BJ (cell line): ENCODE measurements around the gene ARMC8. TPM values are rescaled to one million over a fixed set of nuclear protein-coding genes. Genes with fewer than 3 reads are reported as not detected.

Experiments used
- CTCF ChIA-PET: fragments of 350-600 bp; formaldehyde crosslinking; extraction: SDS; loops from one replicate; lab custom pipeline; 2021; ENCODE audit warnings: antibody characterized with exemption, inconsistent platforms; lab: Yijun Ruan, JAX
- POLR2A ChIA-PET: fragments of 300-600 bp; sonication (Branson Sonifier 250); formaldehyde crosslinking; extraction: SDS; loops from one replicate; lab custom pipeline; 2021; ENCODE audit warnings: antibody characterized with exemption; lab: Charles Lee
- DNase-seq: peaks from one replicate; pipeline ENCODE4 v3.0.0-alpha.2; 2011; ENCODE audit warnings: low read depth
- H3K27me3 ChIP-seq: 2 replicates; pipeline ENCODE4 v1.6.0; 2011; ENCODE audit warnings: low read length; ENCODE audit not compliant: control insufficient read depth, insufficient read depth
- H3K36me3 ChIP-seq: 2 replicates; pipeline ENCODE4 v1.5.1; 2011; ENCODE audit warnings: low read length; ENCODE audit not compliant: control insufficient read depth, insufficient read depth
- H3K4me3 ChIP-seq: 2 replicates; pipeline ENCODE4 v1.5.1; 2011; ENCODE audit warnings: low read depth, mild to moderate bottlenecking, control low read depth, low read length
- polyA plus RNA-seq: library from polyadenylated mRNA; depleted of rRNA; stranded (reverse); fragments of >200 nt; gene quantifications from 2 replicates; pipeline ENCODE4 v1.2.3, GENCODE V29; 2011
- TF ChIP-seq, protein P1 (sequence below): IDR thresholded peaks from 2 replicates; pipeline ENCODE4 v1.5.1; 2011; ENCODE audit warnings: low read depth, mild to moderate bottlenecking, control low read depth, inconsistent platforms, low read length, moderate library complexity; ENCODE audit not compliant: insufficient read depth

Gene ARMC8
- polyA plus RNA-seq, 1 experiment = 52.7 TPM

- peaks cover 6% of the 10 kb centered on the region for H3K36me3 ChIP-seq
- DNase-seq = no peak
- no peak overlapping the region for H3K4me3 ChIP-seq
- CTCF ChIA-PET = interaction anchor here (1.5 to 1.9 kb wide), 2 partner anchors 11 to 16 kb away, joined by 4 to 8 read pairs; no protein-coding TSS in a partner anchor
- POLR2A ChIA-PET = no interaction called here
- no peaks in the 10 kb centered on the region for H3K27me3 ChIP-seq
- TF ChIP-seq, protein P1, sequence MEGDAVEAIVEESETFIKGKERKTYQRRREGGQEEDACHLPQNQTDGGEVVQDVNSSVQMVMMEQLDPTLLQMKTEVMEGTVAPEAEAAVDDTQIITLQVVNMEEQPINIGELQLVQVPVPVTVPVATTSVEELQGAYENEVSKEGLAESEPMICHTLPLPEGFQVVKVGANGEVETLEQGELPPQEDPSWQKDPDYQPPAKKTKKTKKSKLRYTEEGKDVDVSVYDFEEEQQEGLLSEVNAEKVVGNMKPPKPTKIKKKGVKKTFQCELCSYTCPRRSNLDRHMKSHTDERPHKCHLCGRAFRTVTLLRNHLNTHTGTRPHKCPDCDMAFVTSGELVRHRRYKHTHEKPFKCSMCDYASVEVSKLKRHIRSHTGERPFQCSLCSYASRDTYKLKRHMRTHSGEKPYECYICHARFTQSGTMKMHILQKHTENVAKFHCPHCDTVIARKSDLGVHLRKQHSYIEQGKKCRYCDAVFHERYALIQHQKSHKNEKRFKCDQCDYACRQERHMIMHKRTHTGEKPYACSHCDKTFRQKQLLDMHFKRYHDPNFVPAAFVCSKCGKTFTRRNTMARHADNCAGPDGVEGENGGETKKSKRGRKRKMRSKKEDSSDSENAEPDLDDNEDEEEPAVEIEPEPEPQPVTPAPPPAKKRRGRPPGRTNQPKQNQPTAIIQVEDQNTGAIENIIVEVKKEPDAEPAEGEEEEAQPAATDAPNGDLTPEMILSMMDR = no peak
Measured at GRCh38 chr3:138219255-138219654, 32.2 kb downstream of the ARMC8 start.

- DNase-seq = no peak
- H3K27me3 ChIP-seq = no peaks in the 10 kb centered on the region
- CTCF ChIA-PET = no interaction called here
- POLR2A ChIA-PET = no interaction called here
- TF ChIP-seq, protein P1 = no peak
- H3K4me3 ChIP-seq = no peak overlapping the region
- H3K36me3 ChIP-seq = peaks cover 7% of the 10 kb centered on the region
Measured at GRCh38 chr3:138220242-138220641, 33.1 kb downstream of the ARMC8 start.

DNA sequence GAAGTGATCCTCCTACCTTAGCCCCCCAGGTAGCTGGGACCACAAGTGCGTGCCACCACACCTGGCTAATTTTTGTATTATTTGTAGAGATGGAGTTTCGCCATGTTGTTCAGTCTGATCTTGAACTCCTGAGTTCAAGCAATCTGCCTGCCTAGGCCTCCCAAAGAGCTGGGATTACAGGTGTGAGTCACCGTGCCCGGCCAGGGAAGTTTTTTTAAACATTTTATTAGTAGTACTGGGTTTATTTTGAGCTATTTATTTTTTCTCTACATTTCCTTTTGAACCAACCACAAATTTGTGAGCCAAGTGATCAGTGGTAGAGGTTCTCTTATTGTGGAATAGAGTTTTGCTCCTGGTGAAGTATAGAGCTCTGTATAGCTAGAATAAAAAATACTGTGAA lies 33.7 kb downstream of the ARMC8 start:
- CTCF ChIA-PET = no interaction called here
- Histone ChIP-seq H3K4me3 (no peak overlapping the region), H3K36me3 (peaks cover 7% of the 10 kb centered on the region), H3K27me3 (no peaks in the 10 kb centered on the region)
- TF ChIP-seq, protein P1 = no peak
- POLR2A ChIA-PET = no interaction called here
- DNase-seq = no peak

DNA sequence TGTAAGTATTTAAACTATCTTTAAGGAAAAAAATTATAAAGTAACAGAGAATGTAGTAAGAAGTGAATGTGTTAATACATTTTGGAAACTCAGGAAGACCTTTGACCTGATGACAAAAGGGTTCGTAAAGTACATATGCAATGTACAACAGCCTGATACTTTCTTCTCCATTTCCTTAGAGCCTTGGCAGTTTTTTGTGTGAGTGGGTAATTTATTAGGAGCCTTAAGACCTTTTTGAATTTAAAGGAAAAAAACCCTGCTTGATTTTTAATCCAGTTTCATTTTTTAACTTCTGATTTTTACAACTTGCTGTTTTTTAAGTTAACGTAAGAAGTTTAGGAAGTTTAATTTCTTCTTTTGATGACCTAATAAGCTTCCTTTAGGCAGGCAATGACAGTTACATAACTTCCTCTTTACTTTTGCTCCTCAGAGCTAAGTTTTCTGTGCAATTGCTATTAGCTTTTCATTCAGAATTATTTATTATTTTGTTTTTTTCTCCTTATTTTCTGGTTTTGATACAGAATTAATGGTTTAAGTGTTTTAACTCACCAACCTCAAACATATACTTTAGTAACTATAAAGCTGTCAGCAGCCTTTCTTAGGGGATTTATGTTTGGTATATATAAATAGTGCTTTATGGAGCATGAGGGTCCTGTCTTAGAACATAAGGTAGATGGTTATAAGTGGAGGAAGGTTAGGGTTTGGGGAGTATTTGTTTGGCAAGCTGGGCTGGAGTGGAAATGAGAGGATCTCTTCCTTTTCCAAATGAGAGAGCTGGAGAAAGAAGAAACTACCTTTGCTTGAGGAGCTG lies 35.2 kb downstream of the ARMC8 start:
- POLR2A ChIA-PET = no interaction called here
- CTCF ChIA-PET = no interaction called here

DNA sequence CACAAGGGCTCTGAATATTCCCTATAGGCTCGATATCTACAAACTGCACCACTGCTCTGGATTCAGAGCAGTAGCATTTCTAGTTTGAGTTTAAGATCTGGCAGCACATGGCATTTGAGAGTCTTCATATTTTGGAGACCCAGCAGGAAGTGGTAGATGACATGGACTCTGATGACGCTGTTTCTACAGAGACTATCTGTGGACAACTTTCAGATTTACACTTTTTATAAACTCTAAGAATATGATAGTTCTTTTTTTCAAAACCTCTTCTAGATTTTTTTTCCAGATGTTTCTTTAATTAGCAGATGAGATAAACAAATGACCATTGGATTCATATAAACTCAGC lies 35.8 kb downstream of the ARMC8 start:
- TF ChIP-seq, protein P1 = no peak
- no peak overlapping the region for H3K4me3 ChIP-seq
- H3K27me3 ChIP-seq = no peaks in the 10 kb centered on the region
- H3K36me3 ChIP-seq = peaks cover 7% of the 10 kb centered on the region
- POLR2A ChIA-PET = no interaction called here
- DNase-seq = no peak
- CTCF ChIA-PET = no interaction called here

More for the DNA sequence above, 35.2 kb downstream of the ARMC8 start:
- H3K27me3 ChIP-seq = no peaks in the 10 kb centered on the region
- no peak overlapping the region for H3K4me3 ChIP-seq
- DNase-seq = no peak
- peaks cover 7% of the 10 kb centered on the region for H3K36me3 ChIP-seq
- TF ChIP-seq, protein P1 = no peak
